HCT116 (cell line): ENCODE measurements around the gene SLCO2B1.

Experiments
- ATF3 ChIP-seq: IDR thresholded peaks from 2 replicates; pipeline ENCODE4 v1.6.1; 2012
- CEBPB ChIP-seq: IDR thresholded peaks from 2 replicates; pipeline ENCODE4 v1.6.1; 2012; ENCODE audit warnings: low read depth
- CTCF ChIP-seq, 3 experiments: fragments of 200-600 bp in 1 of 3; sonication (generic) in 1 of 3; IDR thresholded peaks in 2 of 3; conservative IDR thresholded peaks in 1 of 3; 2 replicates each; pipeline ENCODE4 v1.5.1; 2012 to 2017; ENCODE audit warnings: low read depth in 2 of 3, low read length in 2 of 3, antibody characterized with exemption in 1 of 3, borderline replicate concordance in 1 of 3, control low read depth in 1 of 3, mild to moderate bottlenecking in 1 of 3, mixed read lengths in 1 of 3, mixed run types in 1 of 3, moderate library complexity in 1 of 3; ENCODE audit not compliant: insufficient read depth in 1 of 3
- EGR1 ChIP-seq: IDR thresholded peaks from 2 replicates; pipeline ENCODE4 v1.6.1; 2012; ENCODE audit warnings: low read depth
- EZH2 ChIP-seq: fragments of 200-600 bp; sonication (generic); IDR thresholded peaks from 2 replicates; pipeline ENCODE4 v1.6.1; 2017; ENCODE audit warnings: antibody characterized with exemption, mixed run types
- POLR2A ChIP-seq: IDR thresholded peaks from 2 replicates; pipeline ENCODE4 v1.7.0; 2011; ENCODE audit warnings: borderline replicate concordance; ENCODE audit not compliant: insufficient read depth, insufficient read length; ENCODE audit errors: extremely low read depth
- POLR2AphosphoS5 ChIP-seq: IDR thresholded peaks from 2 replicates; pipeline ENCODE4 v1.6.1; 2011; ENCODE audit warnings: mild to moderate bottlenecking, low read depth, low read length, moderate library complexity
- REST ChIP-seq: IDR thresholded peaks from 2 replicates; pipeline ENCODE4 v1.6.1; 2012; ENCODE audit warnings: low read depth
- SP1 ChIP-seq: IDR thresholded peaks from 2 replicates; pipeline ENCODE4 v1.6.1; 2012; ENCODE audit warnings: low read depth
- TCF7L2 ChIP-seq: IDR thresholded peaks from 2 replicates; pipeline ENCODE4 v1.7.0; 2011; ENCODE audit warnings: borderline replicate concordance, inconsistent platforms; ENCODE audit not compliant: insufficient read depth, insufficient read length; ENCODE audit errors: extremely low read depth
- ZFX ChIP-seq: fragments of 450-650 bp; IDR thresholded peaks from 2 replicates; pipeline ENCODE4 v1.6.1; 2017
- TF ChIP-seq, protein P1 (sequence below): IDR thresholded peaks from 2 replicates; pipeline ENCODE4 v1.6.1; 2012

DNA sequence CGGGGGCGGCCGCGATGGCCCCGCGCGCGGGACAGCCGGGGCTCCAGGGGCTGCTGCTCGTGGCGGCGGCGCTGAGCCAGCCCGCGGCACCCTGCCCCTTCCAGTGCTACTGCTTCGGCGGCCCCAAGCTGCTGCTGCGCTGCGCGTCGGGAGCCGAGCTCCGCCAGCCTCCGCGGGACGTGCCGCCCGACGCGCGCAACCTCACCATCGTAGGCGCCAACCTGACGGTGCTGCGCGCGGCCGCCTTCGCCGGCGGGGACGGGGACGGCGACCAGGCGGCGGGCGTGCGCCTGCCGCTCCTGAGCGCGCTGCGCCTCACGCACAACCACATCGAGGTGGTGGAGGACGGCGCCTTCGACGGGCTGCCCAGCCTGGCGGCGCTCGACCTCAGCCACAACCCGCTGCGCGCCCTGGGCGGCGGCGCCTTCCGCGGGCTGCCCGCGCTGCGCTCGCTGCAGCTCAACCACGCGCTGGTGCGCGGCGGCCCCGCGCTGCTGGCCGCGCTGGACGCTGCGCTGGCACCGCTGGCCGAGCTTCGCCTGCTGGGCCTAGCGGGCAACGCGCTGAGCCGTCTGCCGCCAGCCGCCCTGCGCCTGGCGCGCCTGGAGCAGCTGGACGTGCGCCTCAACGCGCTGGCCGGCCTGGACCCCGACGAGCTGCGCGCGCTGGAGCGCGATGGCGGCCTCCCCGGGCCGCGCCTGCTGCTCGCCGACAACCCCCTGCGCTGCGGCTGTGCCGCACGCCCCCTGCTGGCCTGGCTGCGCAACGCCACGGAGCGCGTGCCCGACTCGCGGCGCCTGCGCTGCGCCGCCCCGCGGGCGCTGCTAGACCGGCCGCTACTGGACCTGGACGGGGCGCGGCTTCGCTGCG is 90.4 kb downstream of the SLCO2B1 start:
- TF ChIP-seq SP1 (no peak), POLR2A (no peak), POLR2AphosphoS5 (peak; percentile 59), CTCF (IDR thresholded peaks at IDR 0.05 in 2 of 3, conservative IDR thresholded peaks at IDR 0.05 in 1 of 3; ENCODE audit: borderline replicate concordance in 1 of 3, insufficient read depth in 1 of 3, low read depth in 2 of 3, low read length in 2 of 3) (peak; percentile 66 to 86 (median 70)), TCF7L2 (peak; percentile 25), CEBPB (no peak), EZH2 (no peak), REST (no peak), ATF3 (no peak), EGR1 (no peak), ZFX (0 out of 2 replicates have a peak, but pooled peaks have one; percentile 28)
- TF ChIP-seq, protein P1, sequence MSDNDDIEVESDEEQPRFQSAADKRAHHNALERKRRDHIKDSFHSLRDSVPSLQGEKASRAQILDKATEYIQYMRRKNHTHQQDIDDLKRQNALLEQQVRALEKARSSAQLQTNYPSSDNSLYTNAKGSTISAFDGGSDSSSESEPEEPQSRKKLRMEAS = peak; percentile 79
